ENCODE data around the gene NEUROG2. TPM values are rescaled to one million over a fixed set of nuclear protein-coding genes. Genes with fewer than 3 reads are reported as not detected.
"Not testable (repeated sequence)": the region's sequence is repeated elsewhere in the genome, so short reads cannot be mapped to it uniquely, and the experiment has no call there.

The NEUROG2 gene
- total RNA-seq, 6 donors from 2014 or later = not detected

DNA sequence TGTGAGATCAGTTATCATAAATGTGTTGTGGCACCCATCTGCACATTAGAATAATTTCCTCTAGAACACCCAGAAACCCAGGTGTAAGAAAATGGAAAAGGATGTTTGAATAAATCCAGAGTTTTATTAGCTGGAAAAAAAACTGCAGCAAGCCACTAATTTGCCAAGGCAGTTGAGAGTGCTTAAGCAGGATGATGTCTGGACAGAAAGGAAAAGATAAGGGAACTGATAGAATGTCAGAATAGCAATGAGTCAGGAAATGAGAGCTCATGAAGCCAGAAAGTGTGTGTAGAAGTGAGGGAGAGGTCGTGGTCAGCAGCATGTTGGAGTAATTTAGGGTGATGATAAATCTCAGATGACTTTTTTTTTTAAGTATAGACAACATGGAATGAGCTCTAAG lies 15.2 kb upstream of the NEUROG2 start:
- H3K4me1 ChIP-seq = no peaks in the 10 kb centered on the region
- TF ChIP-seq, protein P1, sequence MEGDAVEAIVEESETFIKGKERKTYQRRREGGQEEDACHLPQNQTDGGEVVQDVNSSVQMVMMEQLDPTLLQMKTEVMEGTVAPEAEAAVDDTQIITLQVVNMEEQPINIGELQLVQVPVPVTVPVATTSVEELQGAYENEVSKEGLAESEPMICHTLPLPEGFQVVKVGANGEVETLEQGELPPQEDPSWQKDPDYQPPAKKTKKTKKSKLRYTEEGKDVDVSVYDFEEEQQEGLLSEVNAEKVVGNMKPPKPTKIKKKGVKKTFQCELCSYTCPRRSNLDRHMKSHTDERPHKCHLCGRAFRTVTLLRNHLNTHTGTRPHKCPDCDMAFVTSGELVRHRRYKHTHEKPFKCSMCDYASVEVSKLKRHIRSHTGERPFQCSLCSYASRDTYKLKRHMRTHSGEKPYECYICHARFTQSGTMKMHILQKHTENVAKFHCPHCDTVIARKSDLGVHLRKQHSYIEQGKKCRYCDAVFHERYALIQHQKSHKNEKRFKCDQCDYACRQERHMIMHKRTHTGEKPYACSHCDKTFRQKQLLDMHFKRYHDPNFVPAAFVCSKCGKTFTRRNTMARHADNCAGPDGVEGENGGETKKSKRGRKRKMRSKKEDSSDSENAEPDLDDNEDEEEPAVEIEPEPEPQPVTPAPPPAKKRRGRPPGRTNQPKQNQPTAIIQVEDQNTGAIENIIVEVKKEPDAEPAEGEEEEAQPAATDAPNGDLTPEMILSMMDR (IDR thresholded peaks at IDR 0.05) = no peak
- no peak for TF ChIP-seq POLR2AphosphoS5 (IDR thresholded peaks at IDR 0.05)
- no peak for TF ChIP-seq EP300 (IDR thresholded peaks at IDR 0.05)
- TF ChIP-seq POLR2A (IDR thresholded peaks at IDR 0.05) = no peak
- WGBS, 2 donors = 13 to 14% methylated on average over 1 of the region's 1 CpG

DNA sequence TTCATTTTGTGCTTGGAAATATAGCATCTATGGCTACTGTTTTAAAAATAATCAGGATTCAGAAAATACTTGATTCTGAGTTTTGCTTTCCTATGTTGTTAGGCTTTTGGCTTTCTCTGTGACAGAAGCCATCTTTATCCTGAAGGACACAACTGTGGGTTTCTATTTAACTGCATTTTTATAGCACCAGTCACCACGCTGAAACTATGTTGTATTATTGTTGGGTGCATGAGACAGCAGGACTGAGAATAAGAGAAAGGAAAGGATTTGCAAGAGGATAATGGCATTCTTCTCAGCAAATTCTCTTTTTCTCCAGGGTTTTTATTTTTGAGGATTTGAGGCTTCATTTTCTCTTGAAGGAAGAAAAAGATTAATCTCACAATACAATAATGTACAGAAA lies 10.1 kb upstream of the NEUROG2 start:
- H3K4me1 ChIP-seq = peaks cover 14 to 20% (median 18%) of the 10 kb centered on the region in 4 donors
- H3K36me3 ChIP-seq = no peaks in the 10 kb centered on the region
- no peak for DNase-seq
- H3K27me3 ChIP-seq = peaks cover 0 to 30% (median 26%) of the 10 kb centered on the region in 4 donors
- TF ChIP-seq, protein P1 (IDR thresholded peaks at IDR 0.05) = no peak
- TF ChIP-seq POLR2AphosphoS5 (IDR thresholded peaks at IDR 0.05) = no peak
- no peak for TF ChIP-seq EP300 (IDR thresholded peaks at IDR 0.05)
- TF ChIP-seq POLR2A (IDR thresholded peaks at IDR 0.05) = no peak
- H3K27ac ChIP-seq = no peak overlapping the region
- WGBS, 2 donors = 67 to 82% methylated on average over 1 of the region's 1 CpG
- no peak for ATAC-seq (ENCODE audit: low FRiP score in 2 of 2)
- no peak overlapping the region for H3K4me3 ChIP-seq
- no peaks in the 10 kb centered on the region for H3K9me3 ChIP-seq

More for the DNA sequence above, 15.2 kb upstream of the NEUROG2 start:
- no peak overlapping the region for H3K27ac ChIP-seq
- H3K4me3 ChIP-seq = no peak overlapping the region
- no peaks in the 10 kb centered on the region for H3K27me3 ChIP-seq
- H3K9me3 ChIP-seq = no peaks in the 10 kb centered on the region
- DNase-seq (no peak), ATAC-seq (ENCODE audit: low FRiP score in 2 of 2) (no peak)
- no peaks in the 10 kb centered on the region for H3K36me3 ChIP-seq

DNA sequence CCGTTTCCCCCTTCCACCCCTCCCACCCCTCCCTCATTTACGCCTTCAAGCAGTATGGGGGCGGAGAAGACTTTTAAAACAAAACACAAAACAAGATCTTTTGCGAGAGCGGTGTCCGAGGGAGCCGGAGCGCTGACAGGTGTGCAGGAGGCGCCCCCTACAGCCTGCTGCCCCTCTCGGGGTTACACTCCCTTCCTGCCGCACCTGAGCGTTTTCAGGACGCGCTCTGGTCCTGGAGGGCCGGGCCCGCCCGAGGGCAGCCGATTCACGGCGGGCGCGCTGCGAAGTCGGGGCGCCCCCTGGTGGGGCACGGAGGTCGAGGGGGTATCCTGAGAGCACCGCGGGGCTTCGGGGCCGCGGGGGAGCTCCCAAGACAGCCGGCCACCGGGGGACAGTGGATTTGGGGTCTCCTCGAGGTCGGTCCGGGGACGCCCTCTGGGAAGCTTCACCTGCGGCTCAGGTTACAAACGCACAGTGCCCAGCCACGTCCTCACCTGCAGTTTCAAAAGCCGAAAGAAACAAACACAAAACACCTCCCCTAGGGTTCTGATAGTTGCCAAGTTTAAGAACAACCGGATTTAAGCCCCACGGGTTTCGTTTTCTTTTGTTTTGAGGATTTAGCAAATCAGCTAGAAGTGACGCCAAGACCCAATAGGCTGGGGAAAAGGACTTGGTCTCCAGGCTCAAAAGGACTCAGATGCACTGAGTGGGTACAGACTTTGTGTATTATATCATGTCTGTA lies 8.0 kb upstream of the NEUROG2 start:
- WGBS, 2 donors = 6% methylated on average over 13 to 23 of the region's 46 CpGs
- Histone ChIP-seq H3K9me3 (peaks cover 0 to 5% (median 0%) of the 10 kb centered on the region in 4 donors), H3K4me1 (peaks cover 14 to 30% (median 20%) of the 10 kb centered on the region in 4 donors), H3K27ac (no peak overlapping the region), H3K36me3 (no peaks in the 10 kb centered on the region), H3K4me3 (peak overlapping the region in 3 of 4 donors; percentile 23 to 48 (median 36)), H3K27me3 (peaks cover 5 to 51% (median 41%) of the 10 kb centered on the region in 4 donors)
- TF ChIP-seq EP300 (IDR thresholded peaks at IDR 0.05) = no peak
- TF ChIP-seq, protein P1 (IDR thresholded peaks at IDR 0.05) = peak; percentile 52 to 76 (median 68)
- ATAC-seq (ENCODE audit: low FRiP score in 2 of 2) (peak; percentile 68 to 89), DNase-seq (peak; percentile 57 to 94)

DNA sequence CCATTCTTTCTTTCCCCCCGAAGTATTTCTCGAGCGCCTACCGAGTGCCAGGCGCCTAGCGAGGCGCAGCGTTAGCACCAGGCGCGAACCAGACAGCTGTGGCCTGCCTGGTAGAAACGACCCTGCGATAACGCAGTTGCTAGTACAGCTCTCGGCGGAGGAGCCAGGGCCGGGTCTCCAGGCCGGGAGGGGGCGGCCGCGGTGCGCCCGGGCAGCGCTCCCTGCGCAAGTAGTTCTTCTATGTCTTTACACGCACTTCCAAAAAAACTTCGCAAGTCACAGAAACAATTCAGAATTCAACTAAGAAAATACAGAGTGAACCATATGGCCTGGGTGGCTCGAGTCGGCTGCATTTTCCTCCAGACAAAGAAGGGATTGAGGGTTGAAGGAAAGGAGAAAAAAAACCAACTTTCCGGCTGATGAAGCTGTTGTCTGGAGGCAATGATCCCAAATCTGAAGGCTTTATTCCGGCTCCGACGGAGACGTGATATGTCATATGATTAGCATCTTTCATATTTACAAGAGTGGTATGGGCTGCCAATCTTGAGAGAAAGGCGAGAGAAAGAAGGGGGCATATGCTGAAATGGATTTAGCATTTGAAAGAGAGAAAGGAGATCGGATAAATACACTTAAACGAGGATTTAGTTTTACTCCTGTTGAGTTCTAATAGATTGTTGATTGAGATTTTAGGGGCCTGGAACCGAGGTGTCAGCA lies 7.2 kb upstream of the NEUROG2 start:
- DNase-seq (peak in 1 of 2 donors; percentile 89), ATAC-seq (ENCODE audit: low FRiP score in 2 of 2) (peak in 1 of 2 donors; percentile 69)
- no peaks in the 10 kb centered on the region for H3K36me3 ChIP-seq
- H3K4me1 ChIP-seq = peaks cover 14 to 30% (median 20%) of the 10 kb centered on the region in 4 donors
- peaks cover 0 to 5% (median 0%) of the 10 kb centered on the region in 4 donors for H3K9me3 ChIP-seq
- H3K27me3 ChIP-seq = peaks cover 5 to 57% (median 44%) of the 10 kb centered on the region in 4 donors
- TF ChIP-seq POLR2AphosphoS5 (IDR thresholded peaks at IDR 0.05) (no peak), EP300 (IDR thresholded peaks at IDR 0.05) (no peak), POLR2A (IDR thresholded peaks at IDR 0.05) (no peak)
- TF ChIP-seq, protein P1 (IDR thresholded peaks at IDR 0.05) = no peak
- peak overlapping the region in 3 of 4 donors; percentile 23 to 48 (median 36) for H3K4me3 ChIP-seq
- WGBS, 2 donors = 9 to 10% methylated on average over 25 to 35 of the region's 37 CpGs
- H3K27ac ChIP-seq = no peak overlapping the region

DNA sequence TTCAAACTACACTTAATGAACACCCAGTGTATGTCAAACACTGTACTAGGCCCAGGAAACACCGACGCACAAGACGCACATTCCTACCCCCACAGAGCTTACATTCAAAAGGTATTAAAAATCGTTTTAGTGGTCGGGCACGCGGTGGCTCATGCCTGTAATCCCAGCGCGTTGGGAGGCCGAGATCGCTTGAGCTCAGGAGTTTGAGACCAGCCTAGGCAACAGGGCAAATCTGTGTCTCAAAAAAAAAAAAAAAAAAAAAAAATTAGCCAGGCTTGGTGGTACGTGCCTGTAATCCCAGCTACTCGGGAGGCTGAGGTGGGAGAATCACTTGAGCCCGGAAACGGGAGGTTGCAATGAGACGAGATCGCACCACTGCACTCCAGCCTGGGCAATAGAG lies 6.5 kb upstream of the NEUROG2 start:
- not testable (repeated sequence) for H3K9me3 ChIP-seq; H3K4me3 ChIP-seq; DNase-seq; H3K27ac ChIP-seq; ATAC-seq (ENCODE audit: low FRiP score in 2 of 2); H3K36me3 ChIP-seq
- peaks cover 16 to 31% (median 22%) of the 10 kb centered on the region in 4 donors for H3K4me1 ChIP-seq
- 9% methylated on average over 17 of the region's 17 CpGs for WGBS, 2 donors
- peaks cover 5 to 61% (median 46%) of the 10 kb centered on the region in 4 donors for H3K27me3 ChIP-seq

Data from upper lobe of left lung (tissue), 6 donors.